Endothelial cell of umbilical vein (primary cell): ENCODE data around the gene ADGRG3.

Source experiments
- EZH2 ChIP-seq: IDR thresholded peaks from 2 replicates; pipeline ENCODE4 v1.6.1; 2012; ENCODE audit warnings: borderline replicate concordance, low read depth, mild to moderate bottlenecking, moderate library complexity, low read length, inconsistent platforms; ENCODE audit not compliant: severe bottlenecking
- FOS ChIP-seq: IDR thresholded peaks from 2 replicates; pipeline ENCODE4 v1.6.1; 2011; ENCODE audit warnings: mild to moderate bottlenecking, low read length, moderate library complexity, borderline replicate concordance; ENCODE audit not compliant: insufficient read depth
- GATA2 ChIP-seq: IDR thresholded peaks from 2 replicates; pipeline ENCODE4 v1.7.0; 2011; ENCODE audit warnings: low read depth, mild to moderate bottlenecking, moderate library complexity, mixed read lengths, low read length; ENCODE audit not compliant: insufficient read length, insufficient read depth
- JUN ChIP-seq: IDR thresholded peaks from 2 replicates; pipeline ENCODE4 v1.6.1; 2011; ENCODE audit warnings: borderline replicate concordance, low read depth; ENCODE audit not compliant: insufficient read length, insufficient read depth
- MYC ChIP-seq: IDR thresholded peaks from one replicate; pipeline ENCODE4 v1.6.1; 2011; ENCODE audit warnings: mild to moderate bottlenecking, low read depth, low read length
- POLR2A ChIP-seq: IDR thresholded peaks from 2 replicates; pipeline ENCODE4 v1.6.1; 2012; ENCODE audit warnings: low read depth, mild to moderate bottlenecking, control low read depth, low read length
- POLR2AphosphoS5 ChIP-seq: IDR thresholded peaks from 2 replicates; pipeline ENCODE4 v1.6.1; 2012; ENCODE audit warnings: low read depth, mild to moderate bottlenecking, control low read depth, low read length, moderate library complexity; ENCODE audit not compliant: insufficient read depth
- TF ChIP-seq, protein P1 (sequence below), 2 donors: IDR thresholded peaks; 1 replicate in 1 of 2; 2 replicates in 1 of 2; pipeline ENCODE4 v1.5.1; 2011; ENCODE audit warnings: low read length in 2 of 2, mild to moderate bottlenecking in 2 of 2, moderate library complexity in 2 of 2, control low read depth in 1 of 2, inconsistent platforms in 1 of 2, low read depth in 1 of 2; ENCODE audit not compliant: insufficient read depth in 1 of 2; ENCODE audit errors: extremely low read depth in 1 of 2
- TF ChIP-seq, protein P2 (sequence below): IDR thresholded peaks from 2 replicates; pipeline ENCODE4 v1.6.1; 2011; ENCODE audit not compliant: insufficient read depth, insufficient read length

DNA sequence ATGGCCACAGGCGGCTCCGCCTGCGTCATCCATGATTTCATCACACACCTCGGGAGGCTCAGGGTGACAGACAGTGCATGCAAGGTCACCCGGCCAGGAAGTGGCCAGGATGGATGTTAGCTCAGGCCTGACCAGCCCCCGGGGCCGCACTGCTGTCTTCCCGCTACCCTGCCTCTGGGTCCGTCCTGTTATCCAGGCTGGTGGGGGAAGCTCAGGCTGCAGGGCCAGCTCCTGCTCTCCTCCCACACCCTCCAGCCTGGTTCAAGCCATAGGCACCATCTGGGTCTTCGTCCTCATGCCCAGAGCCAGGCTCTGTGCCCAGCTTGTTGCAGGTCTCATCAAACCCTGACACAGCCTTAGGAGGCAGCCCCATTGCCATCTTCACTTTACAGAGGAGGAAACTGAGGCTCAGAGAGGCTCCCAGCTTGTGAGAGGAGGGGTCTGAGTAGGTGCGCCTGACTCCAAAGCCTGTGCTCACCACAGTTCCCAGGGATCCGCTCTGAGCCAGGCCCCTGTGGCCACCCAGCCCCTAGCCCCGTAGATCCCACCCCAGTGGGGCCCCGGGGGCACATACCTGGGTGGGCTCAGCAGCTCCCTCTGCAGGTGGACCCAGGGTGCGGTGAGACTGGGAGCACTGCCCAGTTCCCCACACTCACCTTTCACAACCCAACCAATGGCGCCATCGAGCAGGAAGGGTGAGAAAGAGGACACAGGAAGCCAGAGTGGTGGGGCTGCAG is 412 bp upstream of the ADGRG3 start:
- TF ChIP-seq, protein P1, sequence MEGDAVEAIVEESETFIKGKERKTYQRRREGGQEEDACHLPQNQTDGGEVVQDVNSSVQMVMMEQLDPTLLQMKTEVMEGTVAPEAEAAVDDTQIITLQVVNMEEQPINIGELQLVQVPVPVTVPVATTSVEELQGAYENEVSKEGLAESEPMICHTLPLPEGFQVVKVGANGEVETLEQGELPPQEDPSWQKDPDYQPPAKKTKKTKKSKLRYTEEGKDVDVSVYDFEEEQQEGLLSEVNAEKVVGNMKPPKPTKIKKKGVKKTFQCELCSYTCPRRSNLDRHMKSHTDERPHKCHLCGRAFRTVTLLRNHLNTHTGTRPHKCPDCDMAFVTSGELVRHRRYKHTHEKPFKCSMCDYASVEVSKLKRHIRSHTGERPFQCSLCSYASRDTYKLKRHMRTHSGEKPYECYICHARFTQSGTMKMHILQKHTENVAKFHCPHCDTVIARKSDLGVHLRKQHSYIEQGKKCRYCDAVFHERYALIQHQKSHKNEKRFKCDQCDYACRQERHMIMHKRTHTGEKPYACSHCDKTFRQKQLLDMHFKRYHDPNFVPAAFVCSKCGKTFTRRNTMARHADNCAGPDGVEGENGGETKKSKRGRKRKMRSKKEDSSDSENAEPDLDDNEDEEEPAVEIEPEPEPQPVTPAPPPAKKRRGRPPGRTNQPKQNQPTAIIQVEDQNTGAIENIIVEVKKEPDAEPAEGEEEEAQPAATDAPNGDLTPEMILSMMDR (IDR thresholded peaks at IDR 0.05; ENCODE audit: extremely low read depth in 1 of 2, insufficient read depth in 1 of 2, low read depth in 1 of 2, low read length in 2 of 2) = peak; percentile 6 to 27
- TF ChIP-seq EZH2 (no peak), POLR2A (no peak), POLR2AphosphoS5 (no peak), GATA2 (no peak), MYC (no peak), FOS (no peak), JUN (no peak)
- TF ChIP-seq, protein P2, sequence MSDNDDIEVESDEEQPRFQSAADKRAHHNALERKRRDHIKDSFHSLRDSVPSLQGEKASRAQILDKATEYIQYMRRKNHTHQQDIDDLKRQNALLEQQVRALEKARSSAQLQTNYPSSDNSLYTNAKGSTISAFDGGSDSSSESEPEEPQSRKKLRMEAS = no peak
